IPS-NIHi11 (cell line): ENCODE measurements around the gene ZNF609.

Experiments
- DNase-seq: peaks from one replicate; pipeline ENCODE4 v3.0.0; 2012; ENCODE audit warnings: mixed read lengths, low spot score

ZNF609 gene

DNA sequence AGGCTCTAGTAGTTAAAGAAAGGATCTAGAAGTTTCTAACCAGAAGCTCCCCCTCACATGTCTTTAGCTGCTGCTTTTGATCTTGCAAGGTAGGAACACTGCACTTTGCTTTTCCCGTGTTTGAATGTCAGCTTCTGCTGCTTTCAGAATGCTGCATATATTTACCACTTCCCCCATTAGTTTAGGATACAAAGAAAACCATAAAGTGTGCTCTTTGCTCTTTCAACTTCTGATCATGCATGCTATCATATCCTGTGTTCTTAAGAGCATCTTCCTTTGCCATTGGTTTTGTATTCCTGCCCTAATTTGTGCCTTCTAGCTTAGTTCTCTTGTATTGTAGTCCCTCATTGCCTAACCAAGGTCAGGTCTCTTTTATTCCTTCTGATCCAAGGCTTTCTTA lies 43.3 kb downstream of the ZNF609 start:
- DNase-seq: no peak

- peak; percentile 27 for DNase-seq
Measured at GRCh38 chr15:64507293-64507802, 47.0 kb downstream of the ZNF609 start.

GRCh38 chr15:64507845-64508244 lies 47.5 kb downstream of the ZNF609 start:
- DNase-seq: no peak

DNA sequence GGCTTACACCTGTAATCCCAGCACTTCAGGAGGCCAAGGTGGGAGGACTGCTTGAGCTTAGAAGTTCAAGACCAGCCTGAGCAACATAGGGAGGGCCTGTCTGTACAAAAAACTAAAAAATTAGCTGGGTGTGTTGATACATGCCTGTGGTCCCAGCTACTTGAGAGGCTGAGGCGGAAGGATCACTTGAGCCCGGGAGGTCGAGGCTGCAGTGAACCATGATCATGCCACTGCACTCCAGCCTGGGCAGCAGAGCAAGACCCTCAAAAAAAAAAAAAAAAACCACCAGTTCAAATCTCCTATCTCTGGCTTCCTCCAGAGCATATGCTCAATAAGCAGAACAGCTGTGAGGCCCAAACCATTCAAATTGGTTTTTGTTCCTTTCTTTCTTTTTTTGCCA lies 53.4 kb downstream of the ZNF609 start:
- DNase-seq: no peak

GRCh38 chr15:64515196-64515595 lies 54.8 kb downstream of the ZNF609 start:
- DNase-seq: peak; percentile 31

GRCh38 chr15:64515825-64516224 lies 55.4 kb downstream of the ZNF609 start:
- DNase-seq: no peak

DNA sequence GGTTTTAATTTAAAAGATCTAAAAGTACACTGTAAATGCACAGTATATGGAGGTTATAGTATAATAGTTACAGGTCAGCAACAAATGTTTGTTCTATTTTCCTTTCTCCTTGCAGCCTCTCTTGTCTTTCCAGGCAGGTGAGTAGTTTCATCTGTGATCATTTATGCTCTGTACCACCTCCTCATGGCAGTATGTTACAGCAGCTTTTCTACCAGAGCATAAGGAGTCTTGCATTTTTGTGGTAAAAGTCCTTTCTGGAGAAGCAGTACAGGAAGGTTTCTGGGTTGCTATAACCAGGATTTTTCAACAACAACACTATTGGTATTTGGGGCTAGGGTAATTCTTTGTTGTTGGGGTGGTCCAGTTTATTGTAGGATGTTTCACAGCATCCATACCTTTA lies 59.5 kb downstream of the ZNF609 start:
- no peak for DNase-seq

DNA sequence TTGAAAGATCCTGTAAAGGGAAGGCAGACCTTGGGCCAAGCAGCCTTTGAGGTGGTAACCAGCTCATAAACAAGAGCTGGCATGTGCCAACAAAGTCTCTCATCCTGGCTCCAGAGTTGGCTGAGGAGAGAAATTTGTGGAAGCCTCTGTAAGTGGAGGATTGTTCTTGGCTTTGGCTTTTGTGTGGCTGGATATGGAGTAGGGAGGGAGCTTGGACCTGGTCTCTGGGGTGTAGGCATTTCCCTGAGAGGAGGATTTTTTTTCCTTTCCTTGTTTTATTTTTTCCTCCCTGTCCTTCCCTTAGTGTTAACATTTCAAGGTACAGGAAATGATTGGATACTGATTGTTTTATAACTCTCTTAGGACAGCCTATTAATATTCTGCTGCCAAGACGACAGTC lies 60.8 kb downstream of the ZNF609 start:
- DNase-seq: no peak

DNA sequence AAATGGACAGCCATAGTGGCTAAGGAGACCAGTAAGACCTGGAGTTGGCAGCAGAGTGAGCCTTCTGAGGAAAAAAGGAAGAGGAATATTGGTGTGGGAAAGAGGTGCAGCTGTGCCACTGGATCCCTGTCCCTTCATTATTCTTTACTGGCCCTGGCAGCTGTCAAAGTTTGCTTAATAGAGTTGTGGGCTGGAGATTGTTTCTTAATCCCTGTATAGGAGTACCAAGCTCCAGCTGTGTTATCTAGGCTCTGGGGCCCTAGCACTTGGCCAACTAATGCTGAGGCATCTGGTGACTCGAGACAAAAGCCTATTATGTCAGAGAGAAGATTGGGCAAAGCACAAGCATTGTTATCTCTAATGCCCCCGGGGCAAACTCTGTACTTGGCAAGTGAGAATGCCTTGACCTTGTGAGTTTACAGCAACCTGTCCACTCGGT lies 61.4 kb downstream of the ZNF609 start:
- DNase-seq: peak; percentile 21

DNA sequence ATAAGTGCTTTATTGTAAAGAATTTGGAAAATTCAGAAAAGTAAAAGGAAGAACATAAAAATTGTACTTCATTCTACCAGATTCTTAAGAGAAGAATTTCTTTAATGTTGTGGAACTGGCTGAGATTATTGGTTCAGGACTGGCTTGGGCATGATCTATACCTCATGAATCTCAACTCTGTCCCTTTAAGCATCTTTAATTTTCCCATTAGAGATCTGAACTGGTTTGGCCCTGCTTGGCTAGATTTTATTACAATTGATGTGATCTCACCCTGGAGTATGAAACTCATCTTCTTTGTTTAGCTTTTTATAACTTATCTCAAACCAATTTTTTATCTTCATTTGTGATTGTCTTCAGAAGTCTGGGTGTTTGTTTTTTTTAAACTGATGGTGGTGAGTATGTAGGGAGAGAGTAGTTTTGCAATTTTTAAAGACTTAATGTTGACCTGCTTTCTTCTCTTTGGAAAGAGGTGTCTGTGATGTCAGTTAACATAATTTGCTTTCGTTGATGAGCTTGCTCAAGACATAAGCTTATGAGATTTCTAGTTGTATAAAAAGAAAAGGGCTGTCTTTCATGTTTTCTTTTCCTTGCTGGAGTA lies 61.9 kb downstream of the ZNF609 start:
- DNase-seq: no peak

DNA sequence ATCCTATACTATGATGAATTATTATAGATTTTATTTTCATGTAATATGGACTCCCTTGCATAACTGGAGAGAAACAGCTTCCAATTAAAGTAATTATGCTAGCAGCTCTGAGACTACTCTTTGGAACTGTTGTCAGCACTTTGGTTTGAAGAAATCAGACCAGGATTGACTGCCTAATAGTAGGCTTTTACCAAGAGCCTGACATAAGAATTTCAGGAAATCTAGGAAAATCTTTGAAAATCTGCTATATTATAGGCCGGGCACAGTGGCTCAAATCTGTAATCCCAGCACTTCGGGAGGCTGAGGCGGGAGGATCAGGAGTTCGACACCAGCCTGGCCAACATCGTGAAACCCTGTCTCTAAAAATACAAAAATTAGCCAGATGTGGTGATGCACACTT lies 62.9 kb downstream of the ZNF609 start:
- DNase-seq: no peak

GRCh38 chr15:64524778-64525177 lies 64.4 kb downstream of the ZNF609 start:
- no peak for DNase-seq

DNA sequence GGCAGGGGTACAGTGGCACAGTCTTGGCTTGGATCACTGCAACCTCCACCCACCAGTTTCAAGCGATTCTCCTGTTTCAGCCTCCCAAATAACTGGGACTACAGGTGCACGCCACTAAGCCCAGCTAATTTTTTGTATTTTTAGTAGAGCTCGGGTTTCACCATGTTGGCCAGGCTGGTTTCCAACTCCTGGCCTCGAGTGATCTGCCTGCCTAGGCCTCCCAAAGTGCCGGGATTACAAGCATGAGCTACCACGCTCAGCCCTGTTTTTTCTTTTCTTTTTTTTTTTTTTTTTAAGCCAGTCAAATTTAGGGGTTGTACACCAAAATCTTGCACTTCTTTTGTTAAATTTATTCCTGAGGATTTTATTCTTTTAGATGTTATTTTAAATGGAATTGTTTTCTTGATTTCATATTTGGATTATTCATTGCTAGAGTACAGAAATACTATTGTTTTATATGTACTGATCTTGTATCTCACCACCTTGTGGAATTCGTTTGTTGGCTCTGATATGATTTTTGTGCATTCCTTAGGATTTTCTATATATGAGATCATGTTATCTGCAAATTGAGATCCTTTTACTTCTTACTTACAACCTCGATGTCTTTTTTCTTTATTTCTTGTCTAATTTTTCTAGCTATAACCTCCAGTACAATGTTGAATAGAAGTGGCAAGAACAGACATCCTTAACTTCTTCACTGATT lies 65.6 kb downstream of the ZNF609 start:
- no peak for DNase-seq

GRCh38 chr15:64527263-64527984 lies 67.0 kb downstream of the ZNF609 start:
- no peak for DNase-seq

DNA sequence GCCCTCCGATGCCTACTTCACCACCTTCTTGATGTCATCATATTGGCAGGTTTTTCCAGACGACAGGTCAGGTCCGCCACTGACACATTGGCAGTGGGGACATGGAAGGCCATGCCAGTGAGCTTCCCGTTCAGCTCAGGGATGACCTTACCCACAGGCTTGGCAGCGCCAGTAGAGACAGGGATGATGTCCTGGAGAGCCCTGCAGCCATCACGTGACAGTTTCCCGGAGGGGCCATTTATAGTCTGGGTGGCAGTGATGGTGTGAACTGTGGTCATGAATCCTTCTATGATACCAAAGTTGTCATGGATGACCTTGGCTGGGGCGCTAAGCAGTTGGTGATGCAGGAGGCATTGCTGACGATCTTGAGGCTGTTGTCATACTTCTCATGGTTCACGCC lies 68.5 kb downstream of the ZNF609 start:
- no peak for DNase-seq

- DNase-seq: no peak
Measured at GRCh38 chr15:64530472-64530871, 70.1 kb downstream of the ZNF609 start.

GRCh38 chr15:64530918-64531317 lies 70.5 kb downstream of the ZNF609 start:
- DNase-seq: no peak

DNA sequence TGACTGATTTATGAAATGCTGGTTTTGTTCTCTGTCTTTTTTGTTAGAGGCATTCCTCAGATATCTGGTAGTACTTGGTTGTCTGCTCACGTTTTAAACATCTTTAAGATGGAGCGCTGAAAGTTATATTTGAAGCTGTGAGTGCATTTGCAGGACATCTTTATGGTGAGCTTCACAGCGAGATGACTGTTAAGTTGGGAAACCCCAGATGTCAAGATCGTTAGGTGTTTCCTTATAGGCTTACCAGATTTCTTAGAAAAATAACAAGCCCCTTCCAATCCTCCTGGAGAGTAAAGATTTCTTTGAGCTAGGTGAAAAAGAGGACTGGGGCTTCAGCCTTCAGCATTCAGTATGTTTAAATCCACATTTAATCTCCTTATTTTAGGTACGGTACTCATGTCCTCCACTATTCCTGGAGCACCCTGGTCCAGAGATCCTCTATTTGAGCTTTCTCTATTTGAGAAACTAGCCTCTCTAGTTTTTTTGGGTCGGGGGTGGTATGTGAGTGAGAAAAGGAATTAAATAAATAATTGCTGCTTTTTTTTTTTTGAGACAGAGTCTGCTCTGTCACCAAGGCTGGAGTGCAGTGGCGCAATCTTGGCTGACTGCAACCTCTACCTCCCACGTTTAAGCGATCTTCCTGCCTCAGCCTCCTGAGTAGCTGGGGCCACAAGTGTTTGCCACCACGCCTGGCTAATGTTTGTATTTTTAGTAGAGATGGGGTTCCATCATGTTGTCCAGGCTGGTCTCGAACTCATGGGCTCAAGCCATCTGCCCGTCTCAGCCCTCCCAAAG lies 72.3 kb downstream of the ZNF609 start:
- no peak for DNase-seq

- DNase-seq: no peak
Measured at GRCh38 chr15:64535460-64536243, 75.3 kb downstream of the ZNF609 start.

DNA sequence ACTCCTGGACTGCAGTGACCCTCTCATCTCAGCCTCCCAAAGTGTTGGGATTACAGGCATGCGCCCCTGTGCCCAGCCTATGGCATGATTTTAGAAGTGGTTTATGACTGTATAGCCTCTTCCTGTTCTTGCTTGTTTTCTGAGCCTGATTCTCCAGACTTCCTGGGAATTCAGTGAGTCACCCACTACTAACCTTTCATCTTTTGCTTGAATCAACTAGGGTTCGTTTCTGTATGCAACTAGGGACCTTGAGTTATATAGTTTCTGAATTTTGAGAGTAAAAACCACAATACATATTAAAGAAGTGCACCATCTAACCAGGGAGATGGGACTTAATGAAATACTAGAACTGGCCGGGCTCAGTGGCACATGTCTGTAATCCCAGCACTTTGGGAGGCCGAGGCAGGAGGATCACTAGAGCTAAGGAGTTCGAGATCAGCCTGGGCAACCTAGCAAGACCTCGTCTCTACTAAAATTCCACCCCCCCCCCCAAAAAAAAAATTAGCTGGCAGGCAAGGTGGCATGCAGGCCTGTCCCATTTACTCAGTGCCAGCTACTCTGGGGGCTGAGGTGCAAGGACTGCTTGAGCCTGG lies 76.0 kb downstream of the ZNF609 start:
- no peak for DNase-seq

GRCh38 chr15:64542091-64542490 lies 81.7 kb downstream of the ZNF609 start:
- DNase-seq: no peak
